Measurements from ENCODE around the gene PGAP6. TPM values are rescaled to one million over a fixed set of nuclear protein-coding genes. Genes with fewer than 3 reads are reported as not detected.
A peak's percentile ranks its signal among the peaks of the same experiment; 100 is the strongest.

Gene PGAP6
- total and polyA plus RNA-seq, 2 of the 13 experiments (the other 11 are each of a cell fraction or from before 2014, with no cell fraction given): 52.7 to 136 TPM

DNA sequence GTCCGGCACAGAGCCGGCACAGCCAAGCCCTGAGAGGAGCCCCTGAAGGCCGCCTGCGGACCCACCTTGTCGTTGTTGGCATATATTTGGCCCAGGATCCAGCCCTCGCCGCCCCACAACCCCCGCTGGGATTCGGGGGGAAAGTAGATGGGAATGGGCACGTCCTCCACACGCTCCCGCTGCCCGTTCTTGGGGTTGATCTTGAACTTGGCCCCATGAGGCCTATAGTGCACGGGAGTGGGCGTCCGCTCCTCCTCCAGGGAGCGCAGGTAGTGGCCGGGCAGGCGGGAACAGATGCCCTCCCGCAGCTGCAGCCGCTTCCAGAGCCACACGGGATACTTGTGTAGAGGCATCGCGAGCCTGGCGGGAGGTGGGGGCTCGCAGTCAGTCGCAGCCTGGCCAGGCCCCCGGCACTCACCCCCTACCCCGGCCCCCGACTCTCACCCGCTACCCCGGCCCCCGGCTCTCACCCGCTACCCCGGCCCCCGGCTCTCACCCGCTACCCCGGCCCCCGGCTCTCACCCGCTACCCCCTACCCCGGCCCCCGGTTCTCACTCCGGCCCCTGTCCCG is 11.8 kb downstream of the PGAP6 start (continued):
- TF ChIP-seq UBTF (CRISPR knock-in tag; IDR thresholded peaks at IDR 0.05) (peak; percentile 61; the same call in 1 of the 2 replicates), BCL6 (CRISPR knock-in tag; IDR thresholded peaks at IDR 0.05) (peak; percentile 40; the same call in 1 of the 2 replicates), ASH2L (IDR thresholded peaks at IDR 0.05; ENCODE audit: insufficient read length, low read depth, low read length) (peak; percentile 13), KMT2B (CRISPR knock-in tag; IDR thresholded peaks at IDR 0.05) (0 out of 2 replicates have a peak, but pooled peaks have one; percentile 4), RXRA (CRISPR knock-in tag; IDR thresholded peaks at IDR 0.05) (peak; percentile 46; the same call in 1 of the 2 replicates), STAT5B (CRISPR knock-in tag; IDR thresholded peaks at IDR 0.05) (no peak), ZNF660 (CRISPR knock-in tag; IDR thresholded peaks at IDR 0.05; ENCODE audit: borderline replicate concordance, low read depth) (no peak), ZNF563 (CRISPR knock-in tag; IDR thresholded peaks at IDR 0.05) (0 out of 2 replicates have a peak, but pooled peaks have one; percentile 33), ZNF343 (CRISPR knock-in tag; IDR thresholded peaks at IDR 0.05) (no peak), PHF8 (CRISPR knock-in tag; IDR thresholded peaks at IDR 0.05) (0 out of 2 replicates have a peak, but pooled peaks have one; percentile 27), ETS1 (CRISPR knock-in tag; IDR thresholded peaks at IDR 0.05) (no peak), POLR2AphosphoS2 (IDR thresholded peaks at IDR 0.05; ENCODE audit: low read depth, low read length) (no peak), CEBPG (CRISPR knock-in tag; IDR thresholded peaks at IDR 0.05) (no peak), SAP130 (CRISPR knock-in tag; IDR thresholded peaks at IDR 0.05; ENCODE audit: low read depth) (no peak), SP4 (CRISPR knock-in tag; IDR thresholded peaks at IDR 0.05) (no peak), POGZ (CRISPR knock-in tag; IDR thresholded peaks at IDR 0.05) (no peak), RFXAP (CRISPR knock-in tag; IDR thresholded peaks at IDR 0.05; ENCODE audit: borderline replicate concordance) (no peak), ZKSCAN1 (IDR thresholded peaks at IDR 0.05; ENCODE audit: low read length) (no peak)
- TF ChIP-seq, protein P1, sequence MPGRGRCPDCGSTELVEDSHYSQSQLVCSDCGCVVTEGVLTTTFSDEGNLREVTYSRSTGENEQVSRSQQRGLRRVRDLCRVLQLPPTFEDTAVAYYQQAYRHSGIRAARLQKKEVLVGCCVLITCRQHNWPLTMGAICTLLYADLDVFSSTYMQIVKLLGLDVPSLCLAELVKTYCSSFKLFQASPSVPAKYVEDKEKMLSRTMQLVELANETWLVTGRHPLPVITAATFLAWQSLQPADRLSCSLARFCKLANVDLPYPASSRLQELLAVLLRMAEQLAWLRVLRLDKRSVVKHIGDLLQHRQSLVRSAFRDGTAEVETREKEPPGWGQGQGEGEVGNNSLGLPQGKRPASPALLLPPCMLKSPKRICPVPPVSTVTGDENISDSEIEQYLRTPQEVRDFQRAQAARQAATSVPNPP (CRISPR knock-in tag; IDR thresholded peaks at IDR 0.05): no peak
- TF ChIP-seq, protein P2, sequence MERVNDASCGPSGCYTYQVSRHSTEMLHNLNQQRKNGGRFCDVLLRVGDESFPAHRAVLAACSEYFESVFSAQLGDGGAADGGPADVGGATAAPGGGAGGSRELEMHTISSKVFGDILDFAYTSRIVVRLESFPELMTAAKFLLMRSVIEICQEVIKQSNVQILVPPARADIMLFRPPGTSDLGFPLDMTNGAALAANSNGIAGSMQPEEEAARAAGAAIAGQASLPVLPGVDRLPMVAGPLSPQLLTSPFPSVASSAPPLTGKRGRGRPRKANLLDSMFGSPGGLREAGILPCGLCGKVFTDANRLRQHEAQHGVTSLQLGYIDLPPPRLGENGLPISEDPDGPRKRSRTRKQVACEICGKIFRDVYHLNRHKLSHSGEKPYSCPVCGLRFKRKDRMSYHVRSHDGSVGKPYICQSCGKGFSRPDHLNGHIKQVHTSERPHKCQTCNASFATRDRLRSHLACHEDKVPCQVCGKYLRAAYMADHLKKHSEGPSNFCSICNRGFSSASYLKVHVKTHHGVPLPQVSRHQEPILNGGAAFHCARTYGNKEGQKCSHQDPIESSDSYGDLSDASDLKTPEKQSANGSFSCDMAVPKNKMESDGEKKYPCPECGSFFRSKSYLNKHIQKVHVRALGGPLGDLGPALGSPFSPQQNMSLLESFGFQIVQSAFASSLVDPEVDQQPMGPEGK (CRISPR knock-in tag; IDR thresholded peaks at IDR 0.05): 0 out of 2 replicates have a peak, but pooled peaks have one; percentile 23
- TF ChIP-seq, protein P3, sequence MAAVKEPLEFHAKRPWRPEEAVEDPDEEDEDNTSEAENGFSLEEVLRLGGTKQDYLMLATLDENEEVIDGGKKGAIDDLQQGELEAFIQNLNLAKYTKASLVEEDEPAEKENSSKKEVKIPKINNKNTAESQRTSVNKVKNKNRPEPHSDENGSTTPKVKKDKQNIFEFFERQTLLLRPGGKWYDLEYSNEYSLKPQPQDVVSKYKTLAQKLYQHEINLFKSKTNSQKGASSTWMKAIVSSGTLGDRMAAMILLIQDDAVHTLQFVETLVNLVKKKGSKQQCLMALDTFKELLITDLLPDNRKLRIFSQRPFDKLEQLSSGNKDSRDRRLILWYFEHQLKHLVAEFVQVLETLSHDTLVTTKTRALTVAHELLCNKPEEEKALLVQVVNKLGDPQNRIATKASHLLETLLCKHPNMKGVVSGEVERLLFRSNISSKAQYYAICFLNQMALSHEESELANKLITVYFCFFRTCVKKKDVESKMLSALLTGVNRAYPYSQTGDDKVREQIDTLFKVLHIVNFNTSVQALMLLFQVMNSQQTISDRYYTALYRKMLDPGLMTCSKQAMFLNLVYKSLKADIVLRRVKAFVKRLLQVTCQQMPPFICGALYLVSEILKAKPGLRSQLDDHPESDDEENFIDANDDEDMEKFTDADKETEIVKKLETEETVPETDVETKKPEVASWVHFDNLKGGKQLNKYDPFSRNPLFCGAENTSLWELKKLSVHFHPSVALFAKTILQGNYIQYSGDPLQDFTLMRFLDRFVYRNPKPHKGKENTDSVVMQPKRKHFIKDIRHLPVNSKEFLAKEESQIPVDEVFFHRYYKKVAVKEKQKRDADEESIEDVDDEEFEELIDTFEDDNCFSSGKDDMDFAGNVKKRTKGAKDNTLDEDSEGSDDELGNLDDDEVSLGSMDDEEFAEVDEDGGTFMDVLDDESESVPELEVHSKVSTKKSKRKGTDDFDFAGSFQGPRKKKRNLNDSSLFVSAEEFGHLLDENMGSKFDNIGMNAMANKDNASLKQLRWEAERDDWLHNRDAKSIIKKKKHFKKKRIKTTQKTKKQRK (IDR thresholded peaks at IDR 0.05; ENCODE audit: low read length): no peak
